Stimulated activated CD4-positive, alpha-beta T cell treated with anti-CD3 and anti-CD28 coated beads, Interleukin-4, amount 100 ng/mL, for 4 hours (primary cell): ENCODE results near the gene BBX.

Experiments
- DNase-seq, 2 experiments: peaks; one replicate each; pipeline ENCODE4 v3.0.0-alpha.2; 2020

The BBX gene

GRCh38 chr3:107522510-107523288 lies at the start of gene BBX:
TSS of gene BBX (plus strand) at chr3:107522962. CDS start at chr3:107710461, 187,499 bp downstream.
- DNase-seq = peak; percentile 85 to 89

- no peak for DNase-seq
These were observed 46.3 kb upstream of the BBX start for GRCh38 chr3:107476462-107476861.

GRCh38 chr3:107487490-107487889 lies 35.3 kb upstream of the BBX start:
- DNase-seq = no peak

- no peak for DNase-seq
These were observed 33.8 kb upstream of the BBX start for GRCh38 chr3:107488942-107489341.

- DNase-seq = no peak
These were observed 29.6 kb upstream of the BBX start for GRCh38 chr3:107493134-107493533.

GRCh38 chr3:107496855-107497254 lies 25.9 kb upstream of the BBX start:
- DNase-seq = no peak

GRCh38 chr3:107498646-107499045 lies 24.1 kb upstream of the BBX start:
- no peak for DNase-seq

GRCh38 chr3:107506458-107506857 lies 16.3 kb upstream of the BBX start:
- DNase-seq = no peak

- no peak for DNase-seq
These were observed 14.4 kb upstream of the BBX start for GRCh38 chr3:107508331-107508730.

GRCh38 chr3:107512108-107512507 lies 10.7 kb upstream of the BBX start:
- DNase-seq = no peak

- DNase-seq = no peak
These were observed 8.3 kb upstream of the BBX start for GRCh38 chr3:107514453-107514852.

GRCh38 chr3:107516475-107516874 lies 6.3 kb upstream of the BBX start:
- DNase-seq = no peak

- DNase-seq = no peak
These were observed 2.2 kb upstream of the BBX start for GRCh38 chr3:107520535-107520934.

- no peak for DNase-seq
These were observed 1.2 kb upstream of the BBX start for GRCh38 chr3:107521469-107522059.

GRCh38 chr3:107523289-107523538 lies 452 bp downstream of the BBX start:
- no peak for DNase-seq

GRCh38 chr3:107523539-107524325 lies 970 bp downstream of the BBX start:
- DNase-seq = peak; percentile 30 to 41

GRCh38 chr3:107524326-107524840 lies 1.6 kb downstream of the BBX start:
- DNase-seq = no peak

GRCh38 chr3:107524841-107525643 lies 2.3 kb downstream of the BBX start:
- peak; percentile 41 to 42 for DNase-seq

GRCh38 chr3:107525644-107526305 lies 3.0 kb downstream of the BBX start:
- peak; percentile 3 to 17 for DNase-seq

- DNase-seq = no peak
These were observed 9.2 kb downstream of the BBX start for GRCh38 chr3:107531917-107532469.

GRCh38 chr3:107540857-107541256 lies 18.1 kb downstream of the BBX start:
- no peak for DNase-seq

- no peak for DNase-seq
These were observed 19.9 kb downstream of the BBX start for GRCh38 chr3:107542665-107543064.
